ENCODE measurements around the gene MYOZ1. TPM values are rescaled to one million over a fixed set of nuclear protein-coding genes. Genes with fewer than 3 reads are reported as not detected.

The MYOZ1 gene
- total RNA-seq, 1 experiment from 2014 or later: not detected

- in situ Hi-C loops (cut with HindIII; ENCODE audit: low pct_unique_long_range_greater_than_20kb, low sequenced_read_pairs): no loop called here
- DNase-seq (ENCODE audit: low read depth): no peak
Measured at GRCh38 chr10:73648975-73649829, 7.9 kb upstream of the MYOZ1 start.

DNA sequence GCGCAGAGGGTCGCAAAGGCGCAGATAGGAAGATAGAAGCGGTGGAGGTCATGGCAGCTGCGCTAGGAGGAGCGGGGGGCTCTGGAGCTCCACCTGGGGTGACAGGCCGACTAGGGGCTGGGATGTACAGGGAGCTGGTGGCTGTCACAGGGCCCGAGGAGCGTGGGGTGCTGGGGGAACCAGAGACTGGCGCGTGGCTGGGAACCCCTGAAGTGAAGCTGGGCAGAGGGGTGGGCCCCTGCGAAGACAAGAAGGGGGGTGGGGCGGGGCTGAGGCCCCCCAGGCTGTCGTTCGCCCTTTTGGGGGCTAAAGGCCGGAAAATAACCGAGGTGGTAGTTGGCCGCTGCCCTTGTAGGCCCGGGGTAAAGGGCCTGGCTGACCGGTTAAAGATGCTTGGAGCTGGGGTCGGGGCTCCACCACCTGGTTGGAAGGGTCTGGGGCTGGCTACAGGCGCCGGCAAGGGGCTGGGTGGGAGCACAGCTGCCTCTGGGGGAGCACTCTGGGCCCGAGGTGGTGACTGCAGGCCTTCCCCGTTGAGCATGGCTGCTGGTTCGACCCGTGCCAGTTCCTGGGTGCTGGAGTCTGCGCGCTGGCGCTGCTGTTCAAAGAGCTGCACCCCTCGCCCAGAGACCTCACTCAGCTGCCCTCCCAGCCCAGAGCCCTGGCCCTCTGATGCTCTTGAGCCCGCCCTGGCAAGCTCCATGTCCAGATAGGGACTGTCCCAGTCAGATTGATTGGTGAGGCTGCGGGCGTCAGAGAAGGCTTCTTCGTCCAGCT, 6.8 kb upstream of the MYOZ1 start:
- in situ Hi-C loops (cut with HindIII; ENCODE audit: low pct_unique_long_range_greater_than_20kb, low sequenced_read_pairs): no loop called here
- no peak for DNase-seq (ENCODE audit: low read depth)

- in situ Hi-C loops (cut with HindIII; ENCODE audit: low pct_unique_long_range_greater_than_20kb, low sequenced_read_pairs): no loop called here
- no peak for DNase-seq (ENCODE audit: low read depth)
Measured at GRCh38 chr10:73647211-73647874, 6.1 kb upstream of the MYOZ1 start.

- DNase-seq (ENCODE audit: low read depth): no peak
- in situ Hi-C loops (cut with HindIII; ENCODE audit: low pct_unique_long_range_greater_than_20kb, low sequenced_read_pairs): no loop called here
Measured at GRCh38 chr10:73646598-73647041, 5.3 kb upstream of the MYOZ1 start.

DNA sequence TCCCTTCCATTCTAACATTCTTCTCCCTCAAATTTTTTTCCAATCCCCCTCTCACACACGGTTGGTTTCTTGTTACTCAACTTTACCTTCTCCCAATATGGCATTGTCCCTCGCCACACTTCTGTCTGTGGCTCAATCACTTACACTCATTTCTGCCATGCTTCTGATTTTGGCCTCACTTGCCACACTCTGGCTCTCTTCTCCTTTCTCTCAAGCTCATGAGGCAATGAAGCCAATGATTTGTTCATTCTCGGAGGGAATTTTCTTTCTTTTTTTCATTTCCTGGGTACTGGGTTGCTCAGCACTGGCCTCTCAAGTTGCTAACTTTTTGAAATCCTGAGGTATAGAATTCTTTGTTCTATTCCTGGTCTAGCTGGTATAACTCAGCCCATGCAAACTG, 4.0 kb upstream of the MYOZ1 start:
- DNase-seq (ENCODE audit: low read depth): no peak
- in situ Hi-C loops (cut with HindIII; ENCODE audit: low pct_unique_long_range_greater_than_20kb, low sequenced_read_pairs): no loop called here

- no peak for DNase-seq (ENCODE audit: low read depth)
- in situ Hi-C loops (cut with HindIII; ENCODE audit: low pct_unique_long_range_greater_than_20kb, low sequenced_read_pairs): no loop called here
Measured at GRCh38 chr10:73644767-73645166, 3.5 kb upstream of the MYOZ1 start.

GRCh38 chr10:73644015-73644743, 2.9 kb upstream of the MYOZ1 start:
- DNase-seq (ENCODE audit: low read depth): peak; percentile 55
- in situ Hi-C loops (cut with HindIII; ENCODE audit: low pct_unique_long_range_greater_than_20kb, low sequenced_read_pairs): no loop called here

DNA sequence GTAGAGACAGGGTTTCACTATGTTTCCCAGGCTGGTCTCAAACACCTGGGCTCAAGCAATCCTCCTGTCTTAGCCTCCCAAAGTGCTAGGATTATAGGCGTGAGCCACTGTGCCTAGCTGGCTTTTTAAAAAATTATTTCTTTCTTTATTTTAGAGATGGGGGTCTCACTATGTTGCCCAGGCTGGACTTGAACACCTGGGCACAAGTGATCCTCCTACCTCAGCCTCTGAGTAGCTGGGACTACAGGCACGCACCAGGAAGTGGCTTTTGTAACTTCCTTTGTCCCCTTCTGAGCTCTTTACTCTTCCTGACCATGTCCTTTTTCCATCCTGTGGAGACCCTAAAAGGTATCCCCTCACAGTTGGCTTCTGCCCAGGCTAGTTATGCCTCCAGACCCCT, 2.1 kb upstream of the MYOZ1 start:
- in situ Hi-C loops (cut with HindIII; ENCODE audit: low pct_unique_long_range_greater_than_20kb, low sequenced_read_pairs): no loop called here
- DNase-seq (ENCODE audit: low read depth): no peak

GRCh38 chr10:73639286-73639685, 2.0 kb downstream of the MYOZ1 start:
- DNase-seq (ENCODE audit: low read depth): no peak
- in situ Hi-C loops (cut with HindIII; ENCODE audit: low pct_unique_long_range_greater_than_20kb, low sequenced_read_pairs): no loop called here

GRCh38 chr10:73635781-73636180, 5.5 kb downstream of the MYOZ1 start:
- no peak for DNase-seq (ENCODE audit: low read depth)
- in situ Hi-C loops (cut with HindIII; ENCODE audit: low pct_unique_long_range_greater_than_20kb, low sequenced_read_pairs): no loop called here

GRCh38 chr10:73634421-73634820, 6.9 kb downstream of the MYOZ1 start:
- DNase-seq (ENCODE audit: low read depth): no peak
- in situ Hi-C loops (cut with HindIII; ENCODE audit: low pct_unique_long_range_greater_than_20kb, low sequenced_read_pairs): no loop called here

GRCh38 chr10:73629165-73629564, 12.1 kb downstream of the MYOZ1 start:
- no peak for DNase-seq (ENCODE audit: low read depth)
- in situ Hi-C loops (cut with HindIII; ENCODE audit: low pct_unique_long_range_greater_than_20kb, low sequenced_read_pairs): no loop called here

DNA sequence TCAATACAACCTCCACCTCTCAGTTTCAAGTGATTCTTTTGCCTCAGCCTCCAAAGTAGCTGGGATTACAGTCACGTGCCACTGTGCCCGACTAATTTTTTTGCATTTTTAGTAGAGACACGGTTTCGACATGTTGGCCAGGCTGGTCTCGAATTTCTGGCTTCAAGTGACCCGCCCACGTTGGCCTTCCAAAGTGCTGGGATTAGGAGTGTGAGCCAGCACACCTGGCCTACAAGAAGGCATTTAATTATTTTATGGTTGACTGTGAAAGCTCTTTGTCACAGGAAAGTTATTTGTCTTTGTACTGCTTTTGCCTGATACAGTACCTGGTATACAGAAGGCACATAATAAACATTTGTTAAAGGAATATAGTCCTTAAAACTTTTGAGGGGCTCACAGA, 12.9 kb downstream of the MYOZ1 start:
- in situ Hi-C loops (cut with HindIII; ENCODE audit: low pct_unique_long_range_greater_than_20kb, low sequenced_read_pairs): no loop called here
- no peak for DNase-seq (ENCODE audit: low read depth)

DNA sequence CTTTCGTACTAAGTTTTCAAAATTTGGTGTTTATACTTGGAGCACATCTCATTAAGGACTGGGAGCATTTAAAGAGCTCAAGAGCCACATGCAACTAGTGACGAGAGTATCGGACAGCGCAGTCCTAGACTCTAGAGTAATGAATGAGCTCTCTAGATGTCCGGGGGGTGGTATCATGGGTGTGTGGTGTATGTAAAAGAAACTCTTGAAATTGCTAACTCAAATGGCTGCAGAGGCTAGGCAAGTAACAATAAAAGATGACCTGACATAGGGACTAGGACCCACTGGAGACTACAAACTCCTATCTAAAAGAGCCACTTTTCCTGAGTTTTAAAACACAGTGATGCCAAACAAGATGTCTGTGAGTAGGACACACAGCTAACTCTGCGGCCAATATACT, 14.0 kb downstream of the MYOZ1 start:
- no peak for DNase-seq (ENCODE audit: low read depth)
- in situ Hi-C loops (cut with HindIII; ENCODE audit: low pct_unique_long_range_greater_than_20kb, low sequenced_read_pairs): no loop called here

GRCh38 chr10:73625884-73626752, 15.2 kb downstream of the MYOZ1 start:
- in situ Hi-C loops (cut with HindIII; ENCODE audit: low pct_unique_long_range_greater_than_20kb, low sequenced_read_pairs): no loop called here
- DNase-seq (ENCODE audit: low read depth): peak; percentile 90

GRCh38 chr10:73625004-73625883, 16.0 kb downstream of the MYOZ1 start:
- DNase-seq (ENCODE audit: low read depth): peak; percentile 56
- in situ Hi-C loops (cut with HindIII; ENCODE audit: low pct_unique_long_range_greater_than_20kb, low sequenced_read_pairs): no loop called here

GRCh38 chr10:73623056-73623455, 18.2 kb downstream of the MYOZ1 start:
- in situ Hi-C loops (cut with HindIII; ENCODE audit: low pct_unique_long_range_greater_than_20kb, low sequenced_read_pairs): loop anchor here (5.0 kb wide), 1 partner anchor 121 kb away; no protein-coding TSS in a partner anchor

More at GRCh38 chr10:73623056-73623455, 18.2 kb downstream of the MYOZ1 start:
- DNase-seq (ENCODE audit: low read depth): peak; percentile 42
